GM12878 (cell line): Measurements from ENCODE around the gene CSTF1. TPM values are rescaled to one million over a fixed set of nuclear protein-coding genes. Genes with fewer than 3 reads are reported as not detected.

Experiments used
- ATAC-seq: fragments of 200-7000 bp; cut with Tn5 transposase; 3 replicates; pipeline ENCODE4 v1.9.1; 2020; ENCODE audit warnings: mild to moderate bottlenecking, moderate library complexity
- BruUV-seq: library from RNA; stranded (reverse); fragments of 400-500 nt; replicated peaks from 2 replicates; lab custom pipeline; 2021; lab: Mats Ljungman, UMichigan
- CTCF ChIA-PET: fragments of 300-600 bp; sonication (Branson Sonifier 250); formaldehyde crosslinking; extraction: SDS; loops from one replicate; lab custom pipeline; 2021; ENCODE audit warnings: inconsistent platforms; lab: Yijun Ruan, JAX
- POLR2A ChIA-PET: fragments of 350-600 bp; formaldehyde crosslinking; extraction: SDS; loops from one replicate; lab custom pipeline; 2021; ENCODE audit warnings: inconsistent platforms; lab: Charles Lee
- RAD21 ChIA-PET: fragments of 300-600 bp; sonication (Branson Sonifier 250); formaldehyde crosslinking; loops from one replicate; lab custom pipeline; 2023; ENCODE audit warnings: antibody characterized with exemption; ENCODE audit not compliant: unreplicated experiment; lab: Charles Lee
- SMC1A ChIA-PET: fragments of 300-600 bp; sonication (Branson Sonifier 250); formaldehyde crosslinking; loops from one replicate; lab custom pipeline; 2023; ENCODE audit not compliant: unreplicated experiment, uncharacterized antibody; lab: Charles Lee
- DNase-seq: peaks from one replicate; pipeline ENCODE4 v3.0.0-alpha.2; 2011; ENCODE audit warnings: low read depth, low spot score
- FAIRE-seq: peaks from 3 replicates; lab custom pipeline; 2011; peaks lifted over from hg19 to GRCh38; lab: Jason Lieb, UNC
- H2AFZ ChIP-seq: 2 replicates; pipeline ENCODE4 v1.6.0; 2011; ENCODE audit warnings: low read depth, low read length, control low read depth; ENCODE audit not compliant: control insufficient read depth
- H3K27ac ChIP-seq: 2 replicates; pipeline ENCODE4 v1.5.1; 2011; ENCODE audit warnings: control low read depth; ENCODE audit not compliant: control insufficient read depth, insufficient read depth
- H3K27me3 ChIP-seq, 2 experiments: replicated peaks in 1 of 2; 2 replicates each; pipeline versions ENCODE4 v1.6.0 to v1.6.1; 2011; ENCODE audit warnings: low read length in 1 of 2; ENCODE audit not compliant: control insufficient read depth in 2 of 2, insufficient read depth in 2 of 2
- H3K36me3 ChIP-seq, 2 experiments: 2 replicates each; pipeline ENCODE4 v1.5.1; 2011; ENCODE audit warnings: low read length in 1 of 2; ENCODE audit not compliant: control insufficient read depth in 2 of 2, insufficient read depth in 2 of 2
- H3K4me1 ChIP-seq: 2 replicates; pipeline ENCODE4 v1.6.1; 2011; ENCODE audit warnings: mild to moderate bottlenecking, low read length, moderate library complexity, mixed read lengths; ENCODE audit not compliant: control insufficient read depth, insufficient read depth
- H3K4me2 ChIP-seq: 2 replicates; pipeline ENCODE4 v1.6.0; 2011; ENCODE audit warnings: control low read depth; ENCODE audit not compliant: control insufficient read depth, insufficient read depth
- H3K4me3 ChIP-seq: fragments of 200-600 bp; sonication (generic); 2 replicates; pipeline ENCODE4 v1.5.1; 2016
- H3K79me2 ChIP-seq: 2 replicates; pipeline ENCODE4 v1.6.0; 2011; ENCODE audit warnings: low read length; ENCODE audit not compliant: control insufficient read depth, insufficient read depth
- H3K9ac ChIP-seq: 2 replicates; pipeline ENCODE4 v1.8.0; 2011; ENCODE audit warnings: low read length, control low read depth, mixed read lengths; ENCODE audit not compliant: control insufficient read depth, insufficient read depth
- H3K9me3 ChIP-seq: replicated peaks from 3 replicates; pipeline ENCODE4 v1.5.1; 2011; ENCODE audit warnings: mild to moderate bottlenecking, low read length; ENCODE audit not compliant: control insufficient read depth, insufficient read depth
- H4K20me1 ChIP-seq: 2 replicates; pipeline ENCODE4 v1.6.0; 2011; ENCODE audit not compliant: control insufficient read depth, insufficient read depth
- CBFB ChIP-seq: IDR thresholded peaks from 2 replicates; pipeline ENCODE4 v1.6.1; 2016; ENCODE audit warnings: antibody characterized with exemption, low read depth
- CHD1 ChIP-seq: IDR thresholded peaks from 2 replicates; pipeline ENCODE4 v1.6.1; 2012; ENCODE audit warnings: low read depth, low read length, improper control_type of control experiment
- CHD2 ChIP-seq: IDR thresholded peaks from 2 replicates; pipeline ENCODE4 v1.6.1; 2011; ENCODE audit warnings: low read depth, low read length, improper control_type of control experiment, borderline replicate concordance
- CHD4 ChIP-seq: fragments of 200-600 bp; sonication (generic); IDR thresholded peaks from 2 replicates; pipeline ENCODE4 v1.6.1; 2016; ENCODE audit warnings: mild to moderate bottlenecking
- FOS ChIP-seq: IDR thresholded peaks from 3 replicates; pipeline ENCODE4 v1.6.1; 2011; ENCODE audit warnings: borderline replicate concordance; ENCODE audit not compliant: insufficient read length; ENCODE audit errors: extremely low read depth
- HCFC1 ChIP-seq: fragments of 150-350 bp; IDR thresholded peaks from 2 replicates; pipeline ENCODE4 v1.6.1; 2014; ENCODE audit warnings: low read length
- NFYB ChIP-seq: IDR thresholded peaks from 2 replicates; pipeline ENCODE4 v1.6.1; 2011; ENCODE audit warnings: low read depth, mild to moderate bottlenecking, low read length, improper control_type of control experiment, moderate library complexity; ENCODE audit not compliant: insufficient read depth
- PML ChIP-seq: IDR thresholded peaks from 2 replicates; pipeline ENCODE4 v1.6.1; 2012; ENCODE audit warnings: low read length, inconsistent platforms
- POU2F2 ChIP-seq: IDR thresholded peaks from 3 replicates; pipeline ENCODE4 v1.6.1; 2011; ENCODE audit warnings: low read depth, mild to moderate bottlenecking, low read length, borderline replicate concordance
- STAT1 ChIP-seq: fragments of 450-650 bp; conservative IDR thresholded peaks from 2 replicates; pipeline ENCODE4 v1.6.1; 2014; ENCODE audit warnings: antibody characterized with exemption, mild to moderate bottlenecking
- USF1 ChIP-seq: IDR thresholded peaks from 2 replicates; pipeline ENCODE4 v1.6.1; 2011; ENCODE audit warnings: borderline replicate concordance, low read depth, mild to moderate bottlenecking, moderate library complexity, mixed read lengths, low read length; ENCODE audit not compliant: insufficient read depth; ENCODE audit errors: extremely low read length
- ZNF274 ChIP-seq: IDR thresholded peaks from one replicate; pipeline ENCODE4 v1.8.0; 2011; ENCODE audit not compliant: insufficient read length, insufficient read depth
- ZNF592 ChIP-seq: fragments of 450-650 bp; IDR thresholded peaks from 2 replicates; pipeline ENCODE4 v1.6.1; 2017; ENCODE audit warnings: mild to moderate bottlenecking, moderate library complexity
- ZNF622 ChIP-seq: fragments of 450-650 bp; IDR thresholded peaks from 2 replicates; pipeline ENCODE4 v1.6.1; 2017; ENCODE audit warnings: mild to moderate bottlenecking, inconsistent platforms
- ZNF687 ChIP-seq: fragments of 450-650 bp; IDR thresholded peaks from 2 replicates; pipeline ENCODE4 v1.6.1; 2017; ENCODE audit warnings: mild to moderate bottlenecking, moderate library complexity
- WGBS: methylation state at CpG from one replicate; pipeline ENCODE4 v1.1.6; 2016; ENCODE audit warnings: low lambda C conversion rate; ENCODE audit not compliant: insufficient replicate concordance, insufficient coverage; ENCODE audit errors: missing lambda C conversion rate; 5-methylcytosine and 5-hydroxymethylcytosine counted together
- in situ Hi-C: fragments of 300-500 bp; cut with MboI; formaldehyde crosslinking; loops from 9 replicates; pipeline ENCODE4 v1.14.3; 2018; ENCODE audit warnings: mixed read lengths
- intact Hi-C: fragments of 100-400 bp; cut with micrococcal nuclease; formaldehyde crosslinking; loops from one replicate; pipeline ENCODE4 v1.14.2; 2022; ENCODE audit not compliant: unreplicated experiment
- polyA plus RNA-seq, 11 experiments: library from polyadenylated mRNA; depleted of rRNA in 4 of 11; unstranded in 6 of 11; stranded (reverse) in 5 of 11; fragments of >200 nt; fragmentation: Nextera tagmentation in 4 of 11; fragmentation: Illumina TruSeq in 1 of 11; extraction: Ambion mirVana in 4 of 11; extraction: Trizol in 1 of 11; gene quantifications; 1 replicate in 1 of 11; 2 replicates in 10 of 11; pipeline versions ENCODE4 v1.2.1 to v1.2.3, GENCODE V29; 2011 to 2016; ENCODE audit warnings: inconsistent platforms in 2 of 11, missing spikeins in 2 of 11, low read depth in 1 of 11
- total RNA-seq, 4 experiments: library from RNA; depleted of rRNA in 3 of 4; stranded (reverse); fragments of >200 nt in 3 of 4; fragmentation: Illumina TruSeq in 1 of 4; extraction: Trizol in 1 of 4; gene quantifications; 2 replicates each; pipeline versions ENCODE4 v1.2.1 to v1.2.3, GENCODE V29; 2013 to 2021

Gene CSTF1
- total and polyA plus RNA-seq, 10 of the 15 experiments (the other 5 are each of a cell fraction or from before 2014, with no cell fraction given) = 41.8 to 89.1 (median 50.1) TPM

DNA sequence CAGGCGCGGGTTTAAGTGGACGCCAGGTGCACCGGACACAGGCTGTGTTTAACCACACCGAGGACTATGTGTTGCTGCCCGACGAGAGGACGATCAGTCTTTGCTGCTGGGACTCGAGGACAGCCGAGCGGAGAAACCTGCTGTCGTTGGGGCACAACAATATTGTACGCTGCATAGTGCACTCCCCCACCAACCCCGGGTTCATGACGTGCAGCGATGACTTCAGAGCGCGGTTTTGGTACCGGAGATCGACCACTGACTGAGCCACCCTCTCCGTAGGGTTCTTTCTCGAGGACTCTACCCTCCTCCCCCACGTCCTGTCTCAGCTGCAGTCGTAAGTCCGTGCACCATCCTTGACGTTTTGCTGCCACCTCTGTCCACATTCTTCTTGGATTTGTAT, 11.0 kb downstream of the CSTF1 start:
- Histone ChIP-seq H3K27ac (no peak overlapping the region), H4K20me1 (no peaks in the 10 kb centered on the region), H3K79me2 (peaks cover 2% of the 10 kb centered on the region), H3K9me3 (no peaks in the 10 kb centered on the region), H3K4me1 (no peaks in the 10 kb centered on the region), H3K4me3 (no peak overlapping the region), H3K4me2 (no peak overlapping the region), H3K9ac (no peak overlapping the region), H3K27me3 (no peaks in the 10 kb centered on the region), H2AFZ (no peak overlapping the region), H3K36me3 (peaks cover 9 to 47% of the 10 kb centered on the region in 2 experiments)
- TF ChIP-seq CBFB (no peak), ZNF592 (no peak), ZNF274 (no peak), PML (no peak), CHD1 (no peak), ZNF687 (no peak), ZNF622 (no peak), NFYB (no peak), CHD2 (no peak), POU2F2 (no peak), USF1 (no peak), FOS (no peak), CHD4 (no peak), STAT1 (no peak), HCFC1 (no peak)
- no TSS peak for BruUV-seq
- ATAC-seq = no peak
- DNase-seq = no peak
- ChIA-PET SMC1A (no interaction called here), CTCF (no interaction called here), POLR2A (no interaction called here), RAD21 (no interaction called here)
- in situ Hi-C loops = no loop called here
- WGBS = 98% methylated on average over 26 of the region's 26 CpGs
- no peak for FAIRE-seq
- intact Hi-C loops = no loop called here
